HL-60 (cell line): ENCODE data around the gene SLC31A2.

Experiments used
- DNase-seq, 2 experiments: peaks; one replicate each; pipeline ENCODE4 v3.0.0-alpha.2; 2010 to 2020; ENCODE audit warnings: low read depth in 1 of 2, low spot score in 1 of 2
- H3K27ac ChIP-seq: fragments of 250-450 bp; sonication (Bioruptor Pico); replicated peaks from 2 replicates; pipeline ENCODE4 v1.5.1; 2020; ENCODE audit warnings: mild to moderate bottlenecking, moderate library complexity
- H3K27me3 ChIP-seq: fragments of 250-450 bp; sonication (Bioruptor Pico); 2 replicates; pipeline ENCODE4 v1.5.1; 2021; ENCODE audit warnings: mild to moderate bottlenecking, moderate library complexity; ENCODE audit not compliant: insufficient read depth, poor library complexity, severe bottlenecking
- H3K4me3 ChIP-seq: replicated peaks from 2 replicates; pipeline ENCODE4 v1.5.1; 2011; ENCODE audit warnings: mild to moderate bottlenecking, control low read depth, low read length; ENCODE audit not compliant: insufficient read depth
- GABPA ChIP-seq: IDR thresholded peaks from 2 replicates; pipeline ENCODE4 v1.6.1; 2012; ENCODE audit warnings: low read depth
- POLR2AphosphoS5 ChIP-seq: IDR thresholded peaks from 2 replicates; pipeline ENCODE4 v1.6.1; 2012; ENCODE audit warnings: low read depth
- SPI1 ChIP-seq: IDR thresholded peaks from 2 replicates; pipeline ENCODE4 v1.6.1; 2012; ENCODE audit warnings: low read depth, mild to moderate bottlenecking, borderline replicate concordance
- TF ChIP-seq, protein P1 (sequence below): IDR thresholded peaks from 2 replicates; pipeline ENCODE4 v1.6.1; 2012; ENCODE audit warnings: low read depth; ENCODE audit not compliant: insufficient replicate concordance
- TF ChIP-seq, protein P2 (sequence below): IDR thresholded peaks from one replicate; pipeline ENCODE4 v1.5.1; 2011; ENCODE audit warnings: low read length, control low read depth, inconsistent platforms; ENCODE audit not compliant: insufficient read depth

The SLC31A2 gene

DNA sequence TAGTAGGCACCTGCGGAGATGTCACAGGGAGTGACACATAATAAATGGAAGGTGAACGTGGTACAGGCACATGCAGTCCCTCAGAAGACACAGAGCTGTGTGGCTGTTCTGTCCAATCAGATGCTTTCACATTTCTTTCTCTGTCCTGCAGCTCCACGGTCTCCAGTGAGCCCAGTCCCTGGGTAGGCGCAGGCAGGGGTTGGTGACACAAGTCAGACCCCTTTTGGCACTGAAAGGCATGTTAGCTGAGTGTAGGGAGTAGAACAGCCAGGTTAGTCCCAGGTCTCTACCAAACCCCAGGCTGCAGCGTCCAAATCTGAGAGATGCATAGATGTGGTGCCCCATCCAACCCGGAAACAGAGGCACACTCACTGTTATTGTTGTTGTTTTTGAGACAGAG is 2.8 kb downstream of the SLC31A2 start:
- H3K4me3 ChIP-seq, result no peak overlapping the region
- H3K27ac ChIP-seq, result peak overlapping the region; percentile 81
- DNase-seq, result no peak
- no peaks in the 10 kb centered on the region for H3K27me3 ChIP-seq
- TF ChIP-seq GABPA (no peak), SPI1 (no peak), POLR2AphosphoS5 (no peak)
- TF ChIP-seq, protein P1, sequence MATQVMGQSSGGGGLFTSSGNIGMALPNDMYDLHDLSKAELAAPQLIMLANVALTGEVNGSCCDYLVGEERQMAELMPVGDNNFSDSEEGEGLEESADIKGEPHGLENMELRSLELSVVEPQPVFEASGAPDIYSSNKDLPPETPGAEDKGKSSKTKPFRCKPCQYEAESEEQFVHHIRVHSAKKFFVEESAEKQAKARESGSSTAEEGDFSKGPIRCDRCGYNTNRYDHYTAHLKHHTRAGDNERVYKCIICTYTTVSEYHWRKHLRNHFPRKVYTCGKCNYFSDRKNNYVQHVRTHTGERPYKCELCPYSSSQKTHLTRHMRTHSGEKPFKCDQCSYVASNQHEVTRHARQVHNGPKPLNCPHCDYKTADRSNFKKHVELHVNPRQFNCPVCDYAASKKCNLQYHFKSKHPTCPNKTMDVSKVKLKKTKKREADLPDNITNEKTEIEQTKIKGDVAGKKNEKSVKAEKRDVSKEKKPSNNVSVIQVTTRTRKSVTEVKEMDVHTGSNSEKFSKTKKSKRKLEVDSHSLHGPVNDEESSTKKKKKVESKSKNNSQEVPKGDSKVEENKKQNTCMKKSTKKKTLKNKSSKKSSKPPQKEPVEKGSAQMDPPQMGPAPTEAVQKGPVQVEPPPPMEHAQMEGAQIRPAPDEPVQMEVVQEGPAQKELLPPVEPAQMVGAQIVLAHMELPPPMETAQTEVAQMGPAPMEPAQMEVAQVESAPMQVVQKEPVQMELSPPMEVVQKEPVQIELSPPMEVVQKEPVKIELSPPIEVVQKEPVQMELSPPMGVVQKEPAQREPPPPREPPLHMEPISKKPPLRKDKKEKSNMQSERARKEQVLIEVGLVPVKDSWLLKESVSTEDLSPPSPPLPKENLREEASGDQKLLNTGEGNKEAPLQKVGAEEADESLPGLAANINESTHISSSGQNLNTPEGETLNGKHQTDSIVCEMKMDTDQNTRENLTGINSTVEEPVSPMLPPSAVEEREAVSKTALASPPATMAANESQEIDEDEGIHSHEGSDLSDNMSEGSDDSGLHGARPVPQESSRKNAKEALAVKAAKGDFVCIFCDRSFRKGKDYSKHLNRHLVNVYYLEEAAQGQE, result no peak
- TF ChIP-seq, protein P2, sequence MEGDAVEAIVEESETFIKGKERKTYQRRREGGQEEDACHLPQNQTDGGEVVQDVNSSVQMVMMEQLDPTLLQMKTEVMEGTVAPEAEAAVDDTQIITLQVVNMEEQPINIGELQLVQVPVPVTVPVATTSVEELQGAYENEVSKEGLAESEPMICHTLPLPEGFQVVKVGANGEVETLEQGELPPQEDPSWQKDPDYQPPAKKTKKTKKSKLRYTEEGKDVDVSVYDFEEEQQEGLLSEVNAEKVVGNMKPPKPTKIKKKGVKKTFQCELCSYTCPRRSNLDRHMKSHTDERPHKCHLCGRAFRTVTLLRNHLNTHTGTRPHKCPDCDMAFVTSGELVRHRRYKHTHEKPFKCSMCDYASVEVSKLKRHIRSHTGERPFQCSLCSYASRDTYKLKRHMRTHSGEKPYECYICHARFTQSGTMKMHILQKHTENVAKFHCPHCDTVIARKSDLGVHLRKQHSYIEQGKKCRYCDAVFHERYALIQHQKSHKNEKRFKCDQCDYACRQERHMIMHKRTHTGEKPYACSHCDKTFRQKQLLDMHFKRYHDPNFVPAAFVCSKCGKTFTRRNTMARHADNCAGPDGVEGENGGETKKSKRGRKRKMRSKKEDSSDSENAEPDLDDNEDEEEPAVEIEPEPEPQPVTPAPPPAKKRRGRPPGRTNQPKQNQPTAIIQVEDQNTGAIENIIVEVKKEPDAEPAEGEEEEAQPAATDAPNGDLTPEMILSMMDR, result no peak

DNA sequence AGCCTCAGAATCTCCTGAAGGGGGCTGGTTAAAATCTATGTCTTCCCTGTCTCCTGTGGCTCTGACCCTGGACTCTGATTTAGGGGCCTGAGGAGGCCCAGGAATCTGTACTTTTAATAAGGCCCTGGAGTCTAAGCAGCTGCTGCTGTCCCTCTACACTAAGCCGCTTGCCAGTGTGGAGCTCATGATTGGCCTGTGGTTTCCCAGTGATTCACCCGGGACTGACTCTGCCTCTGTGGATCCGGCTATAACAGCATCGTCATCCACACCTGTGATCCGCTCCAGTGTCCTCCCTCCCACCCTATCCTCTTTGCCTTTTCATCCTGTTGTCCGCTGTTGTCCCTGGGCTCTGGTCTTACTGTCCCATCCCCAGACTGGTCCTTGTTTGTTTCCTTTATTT is 3.7 kb downstream of the SLC31A2 start:
- peak overlapping the region; percentile 81 for H3K27ac ChIP-seq
- no peaks in the 10 kb centered on the region for H3K27me3 ChIP-seq
- H3K4me3 ChIP-seq, result no peak overlapping the region
- peak in 1 of 2 experiments; percentile 69 for DNase-seq
- TF ChIP-seq, protein P1, result no peak
- TF ChIP-seq, protein P2, result no peak
- TF ChIP-seq GABPA, result no peak

DNA sequence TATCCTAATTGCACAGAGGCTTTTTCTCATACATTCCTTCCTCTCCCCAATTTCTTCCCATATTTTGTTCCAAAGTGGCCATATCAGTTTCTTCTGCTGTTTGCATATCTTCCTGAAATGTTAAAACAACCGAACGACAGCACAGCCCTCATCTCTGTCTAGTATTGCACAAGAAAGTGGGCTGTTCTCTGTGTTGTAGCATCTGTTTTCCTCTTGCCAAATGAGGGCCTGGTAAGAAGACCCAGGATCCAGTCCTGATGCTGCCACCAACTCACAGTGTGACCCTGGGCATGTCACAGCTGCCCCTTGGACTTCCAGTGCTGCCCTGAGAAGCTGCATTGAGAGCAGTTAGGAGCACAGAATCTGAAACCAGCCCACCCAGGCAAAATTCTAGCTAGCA is 4.1 kb downstream of the SLC31A2 start:
- Histone ChIP-seq H3K4me3 (no peak overlapping the region), H3K27me3 (no peaks in the 10 kb centered on the region), H3K27ac (peak overlapping the region; percentile 81)
- TF ChIP-seq, protein P1, result no peak
- TF ChIP-seq GABPA, result no peak
- TF ChIP-seq, protein P2, result no peak
- no peak; the same call in 1 of the 2 replicates for TF ChIP-seq POLR2AphosphoS5
- TF ChIP-seq SPI1, result no peak
- DNase-seq, result peak; percentile 71 to 84
